Right ventricle myocardium inferior (tissue), 1 donor: ENCODE measurements around the gene TENM4. TPM values are rescaled to one million over a fixed set of nuclear protein-coding genes. Genes with fewer than 3 reads are reported as not detected.

Experiments used
- ATAC-seq: fragments of 200-7000 bp; cut with Tn5 transposase; one replicate; pipeline ENCODE4 v1.9.1; 2020; ENCODE audit warnings: mild to moderate bottlenecking, moderate library complexity
- DNase-seq: peaks from one replicate; pipeline ENCODE4 v3.0.0; 2021; ENCODE audit errors: missing footprints
- intact Hi-C: fragments of 100-400 bp; cut with DNase I; formaldehyde crosslinking; loops from one replicate; pipeline ENCODE4 v1.11.0; 2022
- total RNA-seq: library from RNA; stranded (reverse); fragmentation: NEBNext Ultra II Directional; extraction: Animal tissue kit (Norgen Biotek cat#: 25700); gene quantifications from one replicate; pipeline ENCODE4 v1.2.1, GENCODE V29; 2021
- donor health status: DM: no; HTN: yes; CAD: no; lungs with severe emphysema.

TENM4 gene
- total RNA-seq, 1 donor from 2014 or later, result 0.35 TPM

DNA sequence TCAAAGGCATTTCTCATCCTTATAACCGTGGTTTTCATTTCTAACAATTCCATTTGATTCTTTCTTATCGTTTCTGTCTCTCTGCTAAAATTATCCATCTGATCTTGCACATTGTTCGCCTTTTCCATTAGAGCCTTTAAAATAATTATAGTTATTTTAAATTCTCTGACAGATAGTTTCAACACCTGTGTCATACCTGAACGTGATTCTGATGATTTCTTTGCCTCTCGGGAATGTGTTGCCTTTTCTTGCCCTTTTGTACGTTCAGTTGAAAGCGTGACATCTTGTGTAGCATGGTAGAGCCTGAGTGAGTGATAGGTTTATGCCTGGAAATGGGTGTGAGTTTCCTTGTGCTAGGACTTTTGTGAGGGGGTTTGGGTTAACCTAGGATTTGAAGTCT lies 744.7 kb downstream of the TENM4 start:
- intact Hi-C loops, result no loop called here
- ATAC-seq (no peak), DNase-seq (no peak)

- DNase-seq (no peak), ATAC-seq (no peak)
- intact Hi-C loops, result no loop called here
Measured at GRCh38 chr11:78694152-78694551, 746.7 kb downstream of the TENM4 start.

DNA sequence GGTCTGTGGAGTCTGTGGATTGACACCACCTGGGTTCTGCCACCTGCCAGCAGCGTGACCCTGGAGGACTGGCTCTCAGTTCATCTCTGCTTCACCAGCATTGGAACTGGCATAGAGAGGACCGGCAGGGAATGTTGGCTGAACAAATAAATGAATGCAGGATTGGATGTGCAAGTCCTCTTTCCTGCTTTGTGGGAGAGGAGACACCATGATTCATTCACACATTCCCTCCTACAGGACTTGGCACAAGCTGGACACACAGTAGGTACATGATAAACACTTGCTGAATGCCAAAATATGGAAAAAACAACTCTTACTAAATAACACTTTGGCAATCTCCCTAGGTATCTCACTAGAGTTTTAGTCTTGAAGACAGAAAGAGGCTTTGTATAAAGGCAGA lies 749.6 kb downstream of the TENM4 start:
- ATAC-seq (no peak), DNase-seq (no peak)
- intact Hi-C loops, result no loop called here

- intact Hi-C loops, result no loop called here
- ATAC-seq (no peak), DNase-seq (no peak)
Measured at GRCh38 chr11:78690352-78690987, 750.4 kb downstream of the TENM4 start.

DNA sequence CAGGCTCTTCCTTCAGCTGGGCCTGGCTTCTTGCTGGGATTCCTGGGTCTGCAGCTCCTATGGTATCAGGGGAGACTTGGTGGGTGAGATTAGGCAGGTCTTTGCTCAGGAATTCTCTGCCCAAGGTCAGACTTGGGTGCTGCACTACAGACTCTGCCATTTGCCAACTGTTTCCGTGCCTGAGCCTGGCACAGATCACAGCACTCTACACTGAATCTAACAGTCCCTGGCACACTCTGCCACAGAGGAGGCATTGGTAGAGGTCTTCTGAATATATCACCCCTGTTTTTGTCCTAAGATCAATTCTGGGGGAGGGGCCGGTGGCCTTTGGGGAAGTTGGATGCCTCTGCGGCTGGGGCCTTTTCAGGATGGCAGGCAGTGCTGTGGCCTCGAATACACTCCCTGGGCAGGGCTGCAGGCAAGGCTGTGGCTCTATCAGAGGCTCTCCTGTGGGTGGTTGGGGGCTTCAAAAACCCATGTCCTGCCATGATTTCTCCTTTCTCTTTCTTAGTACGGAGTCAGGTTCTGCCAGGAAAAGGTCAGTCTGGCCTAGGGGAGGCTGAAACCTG lies 751.2 kb downstream of the TENM4 start:
- intact Hi-C loops, result no loop called here
- ATAC-seq (peak; percentile 90), DNase-seq (no peak)

- intact Hi-C loops, result no loop called here
- DNase-seq, result no peak
- ATAC-seq, result no peak
Measured at GRCh38 chr11:78689101-78689500, 751.7 kb downstream of the TENM4 start.

- intact Hi-C loops, result no loop called here
- no peak for DNase-seq
- ATAC-seq, result no peak
Measured at GRCh38 chr11:78688460-78688859, 752.4 kb downstream of the TENM4 start.

DNA sequence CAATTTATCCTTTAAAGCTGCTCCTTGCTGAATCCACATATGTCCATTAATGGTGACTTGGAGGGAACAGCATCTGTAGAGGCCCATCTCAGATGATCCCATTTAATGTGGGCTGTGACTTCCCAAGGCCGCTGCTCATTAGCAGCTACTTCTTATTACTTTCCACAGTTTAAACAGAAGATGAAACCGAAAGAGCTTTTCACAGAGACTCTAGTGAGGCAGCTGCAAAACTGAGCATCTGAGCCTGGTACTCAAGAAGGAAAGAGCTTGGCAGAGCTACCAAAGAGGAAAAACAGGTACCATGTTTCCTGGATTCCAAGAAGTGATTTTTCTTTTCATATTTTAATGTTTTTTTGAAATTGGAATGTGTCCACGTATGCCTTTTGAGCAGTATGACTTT lies 755.7 kb downstream of the TENM4 start:
- ATAC-seq (no peak), DNase-seq (no peak)
- intact Hi-C loops, result no loop called here

DNA sequence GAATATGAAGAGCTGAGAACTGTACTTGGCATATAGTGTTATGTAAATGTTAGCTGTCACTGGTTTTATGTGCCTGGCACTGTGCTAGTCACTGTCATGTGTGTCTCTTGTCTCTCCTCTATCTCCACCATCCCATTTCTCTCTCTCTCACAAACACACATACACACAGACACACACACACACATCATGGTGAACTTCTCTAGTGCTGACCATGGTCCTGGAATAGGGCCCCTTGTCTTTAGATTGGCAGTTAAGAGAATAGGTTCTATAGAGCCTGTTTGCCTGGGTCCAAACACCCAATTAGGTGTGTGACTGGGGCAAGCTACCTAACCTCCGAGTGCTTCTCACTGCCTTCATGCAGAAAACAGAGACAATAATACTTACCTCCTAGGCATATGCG lies 756.5 kb downstream of the TENM4 start:
- ATAC-seq (no peak), DNase-seq (no peak)
- intact Hi-C loops, result no loop called here

DNA sequence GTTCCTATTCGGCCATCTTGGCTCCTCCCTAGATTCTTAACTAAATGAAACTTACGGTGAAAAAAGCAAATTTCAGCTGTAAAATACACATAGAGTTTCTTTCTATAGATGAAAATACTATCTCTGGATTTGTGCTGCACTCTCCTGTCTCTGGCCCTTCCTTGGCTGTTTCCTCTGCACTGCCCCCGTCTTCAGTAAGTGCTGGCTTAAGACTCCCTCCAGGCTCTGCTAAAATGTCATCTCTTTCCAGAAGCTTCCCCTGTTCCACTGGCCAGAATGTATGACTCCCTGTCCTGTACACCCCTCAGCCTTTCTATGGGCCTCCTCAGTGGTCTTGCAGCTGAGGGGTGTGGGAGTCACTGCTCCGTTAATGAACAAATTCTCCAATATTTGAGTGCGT lies 757.1 kb downstream of the TENM4 start:
- intact Hi-C loops, result no loop called here

DNA sequence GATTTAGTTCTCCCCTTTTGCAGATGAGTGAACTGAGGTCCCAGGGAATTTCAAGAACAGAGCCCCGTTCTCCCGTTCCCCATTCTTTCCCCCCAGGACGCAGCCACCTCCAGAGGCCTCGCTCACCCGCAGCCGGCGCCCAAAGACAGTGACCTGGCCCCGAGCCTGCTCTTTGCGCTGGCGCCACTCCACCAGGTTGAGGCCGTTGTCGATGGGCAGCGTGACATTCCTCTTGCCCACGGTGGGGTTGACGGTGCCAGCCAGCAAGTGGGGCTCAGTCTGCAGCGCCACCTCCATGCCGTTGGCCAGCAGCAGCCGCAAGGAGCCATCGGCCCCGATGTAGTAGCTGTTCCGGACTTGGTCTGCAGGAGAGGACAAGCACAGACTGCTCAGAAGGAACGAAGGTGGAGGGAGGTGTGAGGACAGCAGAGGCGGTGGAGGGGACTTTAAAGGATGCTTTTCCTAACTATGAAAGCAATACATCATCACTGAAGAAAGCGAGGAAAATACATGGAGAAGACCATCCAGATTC lies 764.7 kb downstream of the TENM4 start:
- no peak for ATAC-seq

More for the DNA sequence above, 757.1 kb downstream of the TENM4 start:
- DNase-seq (no peak), ATAC-seq (no peak)

DNA sequence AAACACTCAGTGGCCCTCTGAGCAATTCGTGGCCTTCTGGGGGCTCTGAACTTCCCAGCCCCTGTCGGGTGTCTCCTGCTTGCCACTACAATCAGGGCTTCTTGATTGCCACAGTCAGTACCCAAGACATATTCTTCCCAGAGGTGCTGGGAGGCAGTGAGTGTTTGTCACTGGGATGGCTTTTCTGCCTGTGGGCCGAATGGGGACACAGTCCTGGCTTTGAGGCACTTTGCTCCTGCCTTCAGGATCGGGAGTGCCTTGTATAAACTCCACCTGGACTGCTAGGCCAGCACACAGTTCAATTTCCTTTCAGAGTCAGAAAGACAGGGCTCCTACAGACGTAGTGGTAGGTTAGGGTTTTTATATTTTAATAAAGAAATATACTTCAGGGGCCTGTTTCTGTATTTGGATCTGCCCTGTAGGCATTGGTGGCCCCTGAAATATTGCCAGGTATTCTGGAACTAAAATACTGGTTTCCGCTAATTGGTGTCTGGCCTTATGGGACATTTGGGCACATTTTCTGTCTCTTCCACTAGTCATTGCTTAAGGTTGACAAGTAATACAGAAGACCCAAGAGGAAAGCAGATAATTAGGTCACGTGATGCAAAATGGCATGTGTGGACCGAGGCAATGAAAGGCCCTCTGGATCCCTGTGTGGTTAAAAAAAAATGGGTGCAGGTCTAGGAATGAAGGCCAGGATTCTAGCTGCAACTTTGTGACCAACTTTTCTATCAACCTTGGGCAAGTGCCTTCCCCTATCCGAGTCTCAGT lies 767.8 kb downstream of the TENM4 start:
- no peak for ATAC-seq
- DNase-seq, result no peak

More for the DNA sequence above, 764.7 kb downstream of the TENM4 start:
- intact Hi-C loops, result no loop called here
- DNase-seq, result no peak

GRCh38 chr11:78669249-78669648 lies 771.6 kb downstream of the TENM4 start:
- DNase-seq, result no peak
- no peak for ATAC-seq
- intact Hi-C loops, result no loop called here

More for the DNA sequence above, 767.8 kb downstream of the TENM4 start:
- intact Hi-C loops, result no loop called here

GRCh38 chr11:78667461-78667860 lies 773.4 kb downstream of the TENM4 start:
- intact Hi-C loops, result no loop called here
- ATAC-seq (no peak), DNase-seq (no peak)

- intact Hi-C loops, result no loop called here
- ATAC-seq (no peak), DNase-seq (no peak)
Measured at GRCh38 chr11:78666675-78667160, 774.1 kb downstream of the TENM4 start.

DNA sequence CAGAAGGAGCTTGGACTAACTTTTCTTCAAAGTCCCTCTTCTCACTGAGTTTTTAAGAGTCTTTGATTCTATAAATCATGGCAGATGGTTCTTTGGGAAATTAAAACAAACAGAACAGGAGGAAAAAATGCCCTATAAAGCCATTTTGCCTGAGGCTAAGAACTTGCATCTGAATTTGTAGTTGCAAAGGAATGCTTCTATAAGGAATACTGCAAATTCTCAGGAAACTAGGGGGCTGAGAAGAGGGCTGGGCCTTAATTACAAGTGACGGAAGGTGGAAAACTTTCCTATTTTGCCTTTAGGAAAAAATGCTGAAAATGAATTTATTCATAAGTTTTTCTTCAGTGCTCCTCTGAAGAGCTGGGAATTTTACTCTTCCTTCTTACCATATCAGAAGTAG lies 776.2 kb downstream of the TENM4 start:
- intact Hi-C loops, result no loop called here
- ATAC-seq, result no peak
- DNase-seq, result no peak

- ATAC-seq (no peak), DNase-seq (no peak)
- intact Hi-C loops, result no loop called here
Measured at GRCh38 chr11:78662811-78663210, 778.0 kb downstream of the TENM4 start.

- ATAC-seq (no peak), DNase-seq (no peak)
- intact Hi-C loops, result no loop called here
Measured at GRCh38 chr11:78660471-78660870, 780.4 kb downstream of the TENM4 start.

DNA sequence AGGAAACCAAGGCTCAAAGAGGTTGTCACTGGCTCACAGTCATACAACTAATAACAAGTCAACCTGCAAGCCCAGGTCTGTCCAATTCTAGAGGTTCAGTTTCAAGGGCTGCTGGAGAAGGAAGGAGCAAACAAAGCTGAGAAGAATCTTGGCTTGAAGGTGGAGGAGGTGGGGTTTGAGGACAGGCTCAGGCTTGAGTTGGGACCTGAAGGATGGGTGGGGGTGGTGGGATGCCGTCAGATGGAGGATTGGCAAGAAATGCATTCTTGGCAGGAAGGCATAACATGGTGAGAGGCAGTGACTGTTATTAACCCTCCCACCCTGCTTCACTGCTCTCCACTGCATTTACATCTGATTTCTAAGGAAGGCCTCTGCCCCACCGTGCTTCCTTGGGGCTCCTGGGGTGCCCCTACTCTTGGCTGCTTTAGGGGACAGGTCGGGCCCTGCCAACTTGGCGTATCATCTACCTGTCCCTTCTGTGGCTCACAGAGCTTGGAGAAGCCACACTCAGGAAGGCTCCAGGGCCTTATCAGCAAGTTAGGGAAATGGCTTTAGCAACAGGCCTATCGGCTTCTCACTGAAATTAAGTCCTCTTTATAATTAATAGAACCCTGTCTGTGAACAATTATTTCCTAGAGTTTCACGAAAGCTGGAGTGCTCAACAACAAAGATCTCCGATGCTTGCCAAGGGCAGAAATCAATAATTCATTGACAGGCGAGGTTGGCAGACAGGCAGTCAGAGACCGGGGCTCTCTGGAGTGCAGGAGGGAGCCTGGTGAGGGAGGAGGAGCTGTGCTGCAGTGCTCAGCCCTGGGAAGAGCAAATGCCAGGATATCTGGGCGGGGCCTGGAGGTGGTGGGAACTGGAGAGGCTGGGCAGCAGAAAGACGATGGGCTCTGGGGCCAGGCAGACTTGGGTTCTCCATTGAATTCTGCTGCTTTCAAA lies 781.2 kb downstream of the TENM4 start:
- DNase-seq (no peak), ATAC-seq (no peak)
- intact Hi-C loops, result no loop called here
